GM12801 (cell line): ENCODE data around the gene SEMA5B.

ENCODE experiments used
- CTCF ChIP-seq: IDR thresholded peaks from one replicate; pipeline ENCODE4 v1.5.1; 2011; ENCODE audit warnings: control low read depth; ENCODE audit not compliant: insufficient read length; ENCODE audit errors: extremely low read depth

SEMA5B gene

GRCh38 chr3:122989856-122990575 lies 37.5 kb downstream of the SEMA5B start:
- no peak for TF ChIP-seq CTCF

GRCh38 chr3:122988508-122988907 lies 39.1 kb downstream of the SEMA5B start:
- TF ChIP-seq CTCF: no peak

- no peak for TF ChIP-seq CTCF
Measured at GRCh38 chr3:122987736-122988319, 39.7 kb downstream of the SEMA5B start.

GRCh38 chr3:122987231-122987630 lies 40.3 kb downstream of the SEMA5B start:
- no peak for TF ChIP-seq CTCF

GRCh38 chr3:122986693-122987179 lies 40.8 kb downstream of the SEMA5B start:
- TF ChIP-seq CTCF: no peak

GRCh38 chr3:122985539-122985938 lies 42.0 kb downstream of the SEMA5B start:
- no peak for TF ChIP-seq CTCF

- TF ChIP-seq CTCF: no peak
Measured at GRCh38 chr3:122984650-122985049, 42.9 kb downstream of the SEMA5B start.
